ENCODE data around the gene RAB13.

DNA sequence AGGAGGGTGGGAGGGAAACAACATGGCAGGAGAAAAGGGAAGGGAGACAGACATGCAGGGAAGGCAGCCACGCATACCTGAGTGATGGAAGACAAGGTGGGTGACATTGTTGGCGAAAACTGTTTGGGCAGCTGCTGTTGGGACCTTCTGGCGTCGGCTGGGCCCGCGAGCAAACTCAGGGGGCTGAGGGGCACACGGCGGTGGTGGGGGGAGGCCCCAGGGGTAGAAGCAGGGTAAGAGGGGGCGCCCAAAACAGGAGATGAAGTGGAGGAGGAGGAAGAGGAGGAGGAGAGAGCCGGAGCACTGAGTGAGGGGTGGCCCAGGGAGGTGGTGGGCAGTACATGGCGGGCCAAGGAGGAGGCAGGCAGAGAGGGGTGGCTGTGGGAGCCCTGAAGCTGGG is 35.0 kb downstream of the RAB13 start:
- TF ChIP-seq, protein P1, sequence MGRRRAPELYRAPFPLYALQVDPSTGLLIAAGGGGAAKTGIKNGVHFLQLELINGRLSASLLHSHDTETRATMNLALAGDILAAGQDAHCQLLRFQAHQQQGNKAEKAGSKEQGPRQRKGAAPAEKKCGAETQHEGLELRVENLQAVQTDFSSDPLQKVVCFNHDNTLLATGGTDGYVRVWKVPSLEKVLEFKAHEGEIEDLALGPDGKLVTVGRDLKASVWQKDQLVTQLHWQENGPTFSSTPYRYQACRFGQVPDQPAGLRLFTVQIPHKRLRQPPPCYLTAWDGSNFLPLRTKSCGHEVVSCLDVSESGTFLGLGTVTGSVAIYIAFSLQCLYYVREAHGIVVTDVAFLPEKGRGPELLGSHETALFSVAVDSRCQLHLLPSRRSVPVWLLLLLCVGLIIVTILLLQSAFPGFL (CRISPR knock-in tag; IDR thresholded peaks at IDR 0.05): no peak
- TF ChIP-seq HIVEP1 (CRISPR knock-in tag; IDR thresholded peaks at IDR 0.05): no peak
